Muscle layer of colon (tissue), 2 donors: ENCODE results near the gene ARHGAP15.
"Not testable (repeated sequence)": the region's sequence is repeated elsewhere in the genome, so short reads cannot be mapped to it uniquely, and the experiment has no call there.

Experiments
- H3K27ac ChIP-seq: one replicate; pipeline ENCODE4 v1.7.0; 2013; ENCODE audit warnings: low read depth, mild to moderate bottlenecking, low read length, moderate library complexity
- H3K27me3 ChIP-seq, 2 donors: one replicate each; pipeline ENCODE4 v1.7.0; 2013; ENCODE audit warnings: low read length in 2 of 2, mild to moderate bottlenecking in 2 of 2; ENCODE audit not compliant: insufficient read depth in 2 of 2, control insufficient read depth in 1 of 2
- H3K36me3 ChIP-seq: one replicate; pipeline ENCODE4 v1.7.0; 2013; ENCODE audit warnings: mild to moderate bottlenecking, low read length; ENCODE audit not compliant: insufficient read depth
- H3K4me1 ChIP-seq: one replicate; pipeline ENCODE4 v1.7.0; 2013; ENCODE audit warnings: mild to moderate bottlenecking, low read length; ENCODE audit not compliant: insufficient read depth
- H3K4me3 ChIP-seq, 2 donors: one replicate each; pipeline ENCODE4 v1.7.0; 2013; ENCODE audit warnings: low read length in 2 of 2, low read depth in 1 of 2, mild to moderate bottlenecking in 1 of 2, moderate library complexity in 1 of 2
- H3K9ac ChIP-seq: one replicate; pipeline ENCODE4 v1.7.0; 2013; ENCODE audit warnings: low read length
- H3K9me3 ChIP-seq: one replicate; pipeline ENCODE4 v1.7.0; 2013; ENCODE audit warnings: mild to moderate bottlenecking, low read length
- donor health status: abdominal sarcoma.
- donor health status: Adenocarcinoma of cecum.

ARHGAP15 gene

GRCh38 chr2:143128681-143129580 is at the start of gene ARHGAP15:
Gene ARHGAP15, plus strand, starts transcription at chr2:143129419.
- no peaks in the 10 kb centered on the region for H3K9me3 ChIP-seq
- no peak within 1 kb of the TSS for H3K27ac ChIP-seq
- no peaks in the 10 kb centered on the region for H3K27me3 ChIP-seq
- H3K9ac ChIP-seq: no peak within 1 kb of the TSS
- no peaks in the 10 kb centered on the region for H3K36me3 ChIP-seq
- H3K4me3 ChIP-seq: no peak within 1 kb of the TSS
- no peaks in the 10 kb centered on the region for H3K4me1 ChIP-seq

- Histone ChIP-seq H3K27ac (no peak overlapping the region), H3K9ac (no peak overlapping the region), H3K36me3 (no peaks in the 10 kb centered on the region), H3K4me3 (no peak overlapping the region), H3K27me3 (no peaks in the 10 kb centered on the region), H3K4me1 (no peaks in the 10 kb centered on the region), H3K9me3 (no peaks in the 10 kb centered on the region)
Observed at GRCh38 chr2:143081616-143082015, 47.6 kb upstream of the ARHGAP15 start.

GRCh38 chr2:143083636-143084035 is 45.6 kb upstream of the ARHGAP15 start:
- H3K9me3 ChIP-seq: no peaks in the 10 kb centered on the region
- H3K4me3 ChIP-seq: no peak overlapping the region
- H3K36me3 ChIP-seq: no peaks in the 10 kb centered on the region
- H3K27ac ChIP-seq: no peak overlapping the region
- H3K27me3 ChIP-seq: no peaks in the 10 kb centered on the region
- H3K9ac ChIP-seq: no peak overlapping the region
- H3K4me1 ChIP-seq: no peaks in the 10 kb centered on the region

DNA sequence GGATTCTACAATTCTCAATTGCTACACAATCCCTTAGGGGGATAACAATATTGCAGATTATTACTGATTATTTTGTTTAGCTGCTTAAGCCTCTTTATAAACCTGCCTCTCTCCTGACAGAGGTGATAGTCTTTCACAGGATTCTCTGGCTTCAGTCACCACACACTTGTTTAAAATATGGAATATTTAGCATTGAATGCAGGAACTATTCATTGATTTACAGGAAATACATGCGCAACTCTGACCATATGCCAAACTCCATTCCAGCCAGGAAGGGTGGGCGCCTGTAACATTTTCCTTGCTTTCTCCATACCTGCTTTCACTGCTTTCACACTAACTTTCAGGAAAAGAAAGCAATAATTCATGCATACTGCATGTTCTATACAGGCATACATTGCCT is 44.8 kb upstream of the ARHGAP15 start:
- Histone ChIP-seq H3K4me3 (no peak overlapping the region), H3K36me3 (no peaks in the 10 kb centered on the region), H3K27ac (no peak overlapping the region), H3K27me3 (no peaks in the 10 kb centered on the region), H3K9me3 (no peaks in the 10 kb centered on the region), H3K4me1 (no peaks in the 10 kb centered on the region), H3K9ac (no peak overlapping the region)

GRCh38 chr2:143085125-143085784 is 44.0 kb upstream of the ARHGAP15 start:
- H3K4me1 ChIP-seq: no peaks in the 10 kb centered on the region
- no peak overlapping the region for H3K27ac ChIP-seq
- no peak overlapping the region for H3K4me3 ChIP-seq
- H3K27me3 ChIP-seq: no peaks in the 10 kb centered on the region
- no peaks in the 10 kb centered on the region for H3K36me3 ChIP-seq
- H3K9me3 ChIP-seq: no peaks in the 10 kb centered on the region
- no peak overlapping the region for H3K9ac ChIP-seq

GRCh38 chr2:143087033-143087432 is 42.2 kb upstream of the ARHGAP15 start:
- Histone ChIP-seq H3K36me3 (no peaks in the 10 kb centered on the region), H3K9me3 (no peaks in the 10 kb centered on the region), H3K9ac (no peak overlapping the region), H3K4me1 (no peaks in the 10 kb centered on the region), H3K27me3 (no peaks in the 10 kb centered on the region), H3K4me3 (no peak overlapping the region), H3K27ac (no peak overlapping the region)

DNA sequence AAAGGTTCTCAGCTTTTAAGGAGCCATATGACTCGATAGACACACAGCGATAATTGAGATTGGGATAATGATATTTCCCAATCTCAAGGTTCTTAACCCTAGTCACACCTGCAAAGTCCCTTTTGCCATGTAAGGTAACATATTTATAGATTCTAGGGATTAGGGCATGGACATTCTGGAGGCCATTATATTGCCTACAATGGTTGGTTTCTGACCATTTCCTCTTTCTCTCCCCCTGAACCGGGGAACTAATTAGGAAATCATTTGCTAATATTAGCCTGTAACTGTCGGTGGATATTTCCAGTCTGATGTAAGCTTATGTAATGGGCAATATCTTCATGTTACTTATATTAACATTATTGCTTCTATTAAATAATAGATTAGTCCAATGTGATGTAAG is 40.8 kb upstream of the ARHGAP15 start:
- no peaks in the 10 kb centered on the region for H3K9me3 ChIP-seq
- no peak overlapping the region for H3K4me3 ChIP-seq
- H3K9ac ChIP-seq: no peak overlapping the region
- H3K27ac ChIP-seq: no peak overlapping the region
- H3K4me1 ChIP-seq: no peaks in the 10 kb centered on the region
- H3K27me3 ChIP-seq: no peaks in the 10 kb centered on the region
- no peaks in the 10 kb centered on the region for H3K36me3 ChIP-seq

DNA sequence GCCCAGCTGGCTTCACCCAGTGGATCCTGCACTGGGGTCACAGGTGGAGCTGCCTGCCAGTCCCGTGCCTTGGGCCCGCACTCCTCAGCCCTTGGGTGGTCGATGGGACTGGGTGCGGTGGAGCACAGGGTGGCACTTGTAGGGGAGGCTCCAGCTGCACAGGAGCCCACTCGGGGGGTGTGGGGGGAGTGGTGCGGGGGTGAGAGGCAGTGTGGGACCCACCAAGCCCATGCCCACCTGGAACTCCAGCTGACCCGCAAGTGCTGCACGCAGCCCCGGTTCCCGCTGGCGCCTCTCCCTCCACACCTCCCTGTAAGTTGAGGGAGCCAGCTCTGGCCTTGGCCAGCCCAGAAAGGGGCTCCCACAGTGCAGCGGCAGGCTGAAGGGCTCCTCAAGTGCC is 39.7 kb upstream of the ARHGAP15 start:
- not testable (repeated sequence) for H3K4me3 ChIP-seq, H3K4me1 ChIP-seq, H3K9me3 ChIP-seq, H3K27me3 ChIP-seq, H3K9ac ChIP-seq, H3K27ac ChIP-seq, H3K36me3 ChIP-seq

- Histone ChIP-seq H3K36me3 (no peaks in the 10 kb centered on the region), H3K4me1 (no peaks in the 10 kb centered on the region), H3K27ac (no peak overlapping the region), H3K4me3 (no peak overlapping the region), H3K9ac (no peak overlapping the region), H3K9me3 (no peaks in the 10 kb centered on the region), H3K27me3 (no peaks in the 10 kb centered on the region)
Observed at GRCh38 chr2:143110758-143111428, 18.3 kb upstream of the ARHGAP15 start.

DNA sequence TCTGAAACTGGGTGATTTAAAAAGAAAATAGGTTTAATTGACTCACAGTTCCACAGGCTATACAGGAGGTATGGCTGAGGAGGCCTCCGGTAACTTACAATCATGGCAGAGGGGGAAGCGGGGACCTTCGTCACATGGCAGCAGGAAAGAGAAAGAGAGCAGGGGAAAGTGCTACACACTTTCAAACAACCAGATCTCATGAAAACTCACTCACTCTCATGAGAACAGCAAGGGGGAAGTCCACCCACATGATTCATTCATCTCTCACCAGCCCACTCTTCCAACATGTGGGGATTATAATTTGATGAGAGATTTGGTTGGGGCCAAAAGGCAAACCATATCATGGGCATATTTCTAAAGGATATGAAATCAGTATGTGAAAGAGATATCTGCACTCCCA is 12.0 kb upstream of the ARHGAP15 start:
- no peaks in the 10 kb centered on the region for H3K36me3 ChIP-seq
- H3K9ac ChIP-seq: no peak overlapping the region
- H3K4me1 ChIP-seq: no peaks in the 10 kb centered on the region
- H3K4me3 ChIP-seq: no peak overlapping the region
- H3K27ac ChIP-seq: no peak overlapping the region
- H3K27me3 ChIP-seq: no peaks in the 10 kb centered on the region
- no peaks in the 10 kb centered on the region for H3K9me3 ChIP-seq

DNA sequence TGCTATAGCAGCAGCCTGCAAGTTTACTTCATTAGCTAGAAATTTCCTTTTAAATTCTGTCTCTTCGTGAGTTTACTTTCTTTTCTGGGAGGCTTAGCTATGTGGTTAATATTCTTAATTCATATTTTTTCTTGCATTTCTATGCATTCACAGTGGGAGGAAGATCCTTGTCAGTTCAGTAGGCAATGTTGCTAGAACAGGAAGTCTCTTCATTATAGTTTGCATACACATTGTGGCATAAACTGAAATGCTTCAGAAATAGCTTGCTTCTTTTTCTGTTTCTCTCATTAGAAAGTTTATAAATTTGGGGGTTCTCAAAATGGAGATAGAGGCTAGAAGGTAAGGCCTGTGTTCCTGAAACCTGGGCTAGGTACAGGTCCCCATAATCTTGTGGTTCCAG is 8.1 kb upstream of the ARHGAP15 start:
- Histone ChIP-seq H3K4me3 (no peak overlapping the region), H3K27ac (no peak overlapping the region), H3K9me3 (no peaks in the 10 kb centered on the region), H3K27me3 (no peaks in the 10 kb centered on the region), H3K4me1 (no peaks in the 10 kb centered on the region), H3K9ac (no peak overlapping the region), H3K36me3 (no peaks in the 10 kb centered on the region)
